ENCODE measurements around the gene BRD3.
"Not testable (repeated sequence)": the region's sequence is repeated elsewhere in the genome, so short reads cannot be mapped to it uniquely, and the experiment has no call there.

The BRD3 gene

DNA sequence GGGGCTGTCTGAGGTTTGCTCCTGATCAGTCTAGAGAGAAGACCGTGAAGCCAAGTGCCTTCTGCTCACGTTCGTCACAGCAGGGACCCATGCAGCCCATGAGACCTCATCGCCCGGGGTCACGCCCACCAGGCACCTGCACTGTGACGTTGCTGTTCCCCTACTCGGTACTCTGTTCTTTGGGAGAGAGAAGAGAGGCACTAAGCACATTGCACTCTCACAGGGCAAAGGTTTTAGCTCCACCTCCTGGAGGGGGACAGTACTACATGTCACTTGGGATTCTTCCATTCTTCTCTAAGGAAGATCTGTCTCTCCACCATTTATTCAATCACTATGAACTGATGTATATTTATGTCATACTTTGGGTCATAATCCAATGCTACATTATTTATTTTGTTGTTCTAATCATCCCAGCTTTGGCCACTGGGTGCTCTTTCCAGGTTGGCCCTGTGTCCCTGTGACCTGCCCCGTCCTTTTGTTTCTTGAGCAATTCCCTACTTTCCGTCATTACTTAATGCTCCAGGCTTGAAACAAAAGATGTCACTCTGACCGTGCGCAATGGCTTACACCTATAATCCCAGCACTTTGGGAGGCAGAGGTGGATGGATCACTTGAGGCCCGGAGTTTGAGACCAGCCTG lies 31.4 kb upstream of the BRD3 start:
- no peaks in the 10 kb centered on the region for H3K36me3 ChIP-seq (ENCODE audit: insufficient read depth, insufficient read length, low read length)
- peaks cover 2% of the 10 kb centered on the region for H3K27me3 ChIP-seq (ENCODE audit: insufficient read depth, insufficient read length)
- H3K9ac ChIP-seq (ENCODE audit: insufficient read length, low read depth) = no peak overlapping the region
- peak; percentile 5 for DNase-seq (ENCODE audit: low read depth, low spot score)
- H3K9me3 ChIP-seq (ENCODE audit: insufficient read depth, low read length) = peaks cover 6% of the 10 kb centered on the region
- H3K4me3 ChIP-seq (ENCODE audit: insufficient read length, low read depth) = no peak overlapping the region
- no peak for TF ChIP-seq SUZ12 (IDR thresholded peaks at IDR 0.05; ENCODE audit: extremely low read depth, insufficient read depth, insufficient read length)
- no peak for TF ChIP-seq ZNF274 (IDR thresholded peaks at IDR 0.05; ENCODE audit: low read depth, low read length)
- TF ChIP-seq YY1 (IDR thresholded peaks at IDR 0.05; ENCODE audit: insufficient read depth, insufficient read length) = no peak
- no peaks in the 10 kb centered on the region for H3K4me1 ChIP-seq (ENCODE audit: insufficient read depth, insufficient read length)

GRCh38 chr9:134089972-134090371 lies 22.1 kb upstream of the BRD3 start:
- DNase-seq (ENCODE audit: low read depth, low spot score) = no peak
- H3K4me3 ChIP-seq (ENCODE audit: insufficient read length, low read depth) = no peak overlapping the region
- no peaks in the 10 kb centered on the region for H3K36me3 ChIP-seq (ENCODE audit: insufficient read depth, insufficient read length, low read length)
- no peaks in the 10 kb centered on the region for H3K27me3 ChIP-seq (ENCODE audit: insufficient read depth, insufficient read length)
- H3K9me3 ChIP-seq (ENCODE audit: insufficient read depth, low read length) = peaks cover 5% of the 10 kb centered on the region; the same call in 1 of the 2 replicates
- no peak overlapping the region for H3K9ac ChIP-seq (ENCODE audit: insufficient read length, low read depth)
- no peak for TF ChIP-seq YY1 (IDR thresholded peaks at IDR 0.05; ENCODE audit: insufficient read depth, insufficient read length)
- TF ChIP-seq ZNF274 (IDR thresholded peaks at IDR 0.05; ENCODE audit: low read depth, low read length) = no peak
- TF ChIP-seq SUZ12 (IDR thresholded peaks at IDR 0.05; ENCODE audit: extremely low read depth, insufficient read depth, insufficient read length) = no peak
- peaks cover 6% of the 10 kb centered on the region for H3K4me1 ChIP-seq (ENCODE audit: insufficient read depth, insufficient read length)

DNA sequence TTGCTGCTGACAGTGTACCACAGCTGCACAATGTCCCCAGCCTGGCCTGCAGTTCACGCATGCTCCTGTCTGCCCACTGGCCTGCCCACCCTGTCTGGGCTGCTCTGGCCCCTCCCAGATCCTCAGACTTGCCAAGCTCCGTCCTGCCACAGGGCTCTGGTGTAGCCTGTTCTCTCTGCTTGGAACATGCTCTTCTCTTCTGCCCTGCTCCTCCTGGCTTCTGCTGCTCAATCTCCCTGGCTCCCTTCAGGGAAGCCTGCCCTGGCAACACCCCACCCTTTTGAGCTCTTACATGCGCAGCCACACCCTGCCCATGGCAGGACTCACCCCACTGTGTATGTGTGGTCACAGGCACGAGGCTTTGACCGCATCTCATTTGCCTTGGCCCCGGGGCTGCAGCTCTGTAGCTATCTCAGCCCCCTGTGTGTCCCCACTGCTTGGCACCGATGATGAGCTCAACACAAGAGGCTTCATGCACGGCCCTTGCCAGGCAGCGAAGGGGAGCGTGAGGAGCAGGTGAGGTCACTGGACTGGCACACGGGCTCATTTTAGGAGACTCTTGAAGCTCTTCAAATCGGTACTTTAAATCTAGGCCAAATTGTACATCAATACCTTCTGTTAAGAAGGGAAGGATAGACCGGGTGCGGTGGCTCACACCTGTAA lies 20.4 kb upstream of the BRD3 start:
- DNase-seq (ENCODE audit: low read depth, low spot score) = no peak
- Histone ChIP-seq H3K36me3 (ENCODE audit: insufficient read depth, insufficient read length, low read length) (no peaks in the 10 kb centered on the region), H3K4me3 (ENCODE audit: insufficient read length, low read depth) (no peak overlapping the region), H3K9ac (ENCODE audit: insufficient read length, low read depth) (no peak overlapping the region), H3K9me3 (ENCODE audit: insufficient read depth, low read length) (peaks cover 5% of the 10 kb centered on the region; the same call in 1 of the 2 replicates), H3K27me3 (ENCODE audit: insufficient read depth, insufficient read length) (no peaks in the 10 kb centered on the region), H3K4me1 (ENCODE audit: insufficient read depth, insufficient read length) (peaks cover 6% of the 10 kb centered on the region)
- TF ChIP-seq SUZ12 (IDR thresholded peaks at IDR 0.05; ENCODE audit: extremely low read depth, insufficient read depth, insufficient read length) (no peak), YY1 (IDR thresholded peaks at IDR 0.05; ENCODE audit: insufficient read depth, insufficient read length) (no peak), ZNF274 (IDR thresholded peaks at IDR 0.05; ENCODE audit: low read depth, low read length) (no peak)

GRCh38 chr9:134085674-134086073 lies 17.8 kb upstream of the BRD3 start:
- Histone ChIP-seq H3K9ac (ENCODE audit: insufficient read length, low read depth) (no peak overlapping the region), H3K36me3 (ENCODE audit: insufficient read depth, insufficient read length, low read length) (no peaks in the 10 kb centered on the region), H3K4me3 (ENCODE audit: insufficient read length, low read depth) (no peak overlapping the region), H3K27me3 (ENCODE audit: insufficient read depth, insufficient read length) (no peaks in the 10 kb centered on the region), H3K4me1 (ENCODE audit: insufficient read depth, insufficient read length) (peaks cover 6% of the 10 kb centered on the region), H3K9me3 (ENCODE audit: insufficient read depth, low read length) (peaks cover 5% of the 10 kb centered on the region; the same call in 1 of the 2 replicates)
- DNase-seq (ENCODE audit: low read depth, low spot score) = no peak
- TF ChIP-seq ZNF274 (IDR thresholded peaks at IDR 0.05; ENCODE audit: low read depth, low read length) (no peak), SUZ12 (IDR thresholded peaks at IDR 0.05; ENCODE audit: extremely low read depth, insufficient read depth, insufficient read length) (no peak), YY1 (IDR thresholded peaks at IDR 0.05; ENCODE audit: insufficient read depth, insufficient read length) (no peak)

- Histone ChIP-seq H3K9ac (ENCODE audit: insufficient read length, low read depth) (no peak overlapping the region), H3K36me3 (ENCODE audit: insufficient read depth, insufficient read length, low read length) (no peaks in the 10 kb centered on the region), H3K9me3 (ENCODE audit: insufficient read depth, low read length) (peaks cover 5% of the 10 kb centered on the region; the same call in 1 of the 2 replicates), H3K4me1 (ENCODE audit: insufficient read depth, insufficient read length) (peaks cover 6% of the 10 kb centered on the region), H3K27me3 (ENCODE audit: insufficient read depth, insufficient read length) (no peaks in the 10 kb centered on the region), H3K4me3 (ENCODE audit: insufficient read length, low read depth) (no peak overlapping the region)
- TF ChIP-seq ZNF274 (IDR thresholded peaks at IDR 0.05; ENCODE audit: low read depth, low read length) (no peak), SUZ12 (IDR thresholded peaks at IDR 0.05; ENCODE audit: extremely low read depth, insufficient read depth, insufficient read length) (no peak), YY1 (IDR thresholded peaks at IDR 0.05; ENCODE audit: insufficient read depth, insufficient read length) (no peak)
- DNase-seq (ENCODE audit: low read depth, low spot score) = no peak
Measured at GRCh38 chr9:134083451-134083850, 15.6 kb upstream of the BRD3 start.

- no peak for TF ChIP-seq ZNF274 (IDR thresholded peaks at IDR 0.05; ENCODE audit: low read depth, low read length)
- no peak for TF ChIP-seq SUZ12 (IDR thresholded peaks at IDR 0.05; ENCODE audit: extremely low read depth, insufficient read depth, insufficient read length)
- TF ChIP-seq YY1 (IDR thresholded peaks at IDR 0.05; ENCODE audit: insufficient read depth, insufficient read length) = no peak
- Histone ChIP-seq H3K27me3 (ENCODE audit: insufficient read depth, insufficient read length) (no peaks in the 10 kb centered on the region), H3K9me3 (ENCODE audit: insufficient read depth, low read length) (peaks cover 25% of the 10 kb centered on the region; the same call in 1 of the 2 replicates), H3K4me1 (ENCODE audit: insufficient read depth, insufficient read length) (no peaks in the 10 kb centered on the region), H3K9ac (ENCODE audit: insufficient read length, low read depth) (no peak overlapping the region), H3K36me3 (ENCODE audit: insufficient read depth, insufficient read length, low read length) (no peaks in the 10 kb centered on the region), H3K4me3 (ENCODE audit: insufficient read length, low read depth) (no peak overlapping the region)
- DNase-seq (ENCODE audit: low read depth, low spot score) = no peak
Measured at GRCh38 chr9:134076644-134077043, 8.8 kb upstream of the BRD3 start.

GRCh38 chr9:134075689-134076088 lies 7.9 kb upstream of the BRD3 start:
- not testable (repeated sequence) for H3K4me1 ChIP-seq (ENCODE audit: insufficient read depth, insufficient read length); DNase-seq (ENCODE audit: low read depth, low spot score); H3K27me3 ChIP-seq (ENCODE audit: insufficient read depth, insufficient read length); H3K36me3 ChIP-seq (ENCODE audit: insufficient read depth, insufficient read length, low read length); H3K9ac ChIP-seq (ENCODE audit: insufficient read length, low read depth); H3K4me3 ChIP-seq (ENCODE audit: insufficient read length, low read depth)
- H3K9me3 ChIP-seq (ENCODE audit: insufficient read depth, low read length) = peaks cover 25% of the 10 kb centered on the region; the same call in 1 of the 2 replicates
